Activated T-helper 2 cell treated with anti-CD3 and anti-CD28 coated beads, Interferon-gamma antibody, Interleukin-2, Interleukin-4, amounts not matched to agents 10 μg/mL and 5 μg/mL and 100 μg/mL, durations not matched to agents 14 hours and 24 hours and 36 hours (primary cell): ENCODE data around the gene DSCAM. TPM values are rescaled to one million over a fixed set of nuclear protein-coding genes. Genes with fewer than 3 reads are reported as not detected.

Experiments
- DNase-seq: peaks from one replicate; pipeline ENCODE4 v3.0.0; 2021; ENCODE audit warnings: low spot score
- H3K27ac Mint-ChIP-seq: one replicate; pipeline ENCODE4 v1.8.0; 2021; ENCODE audit warnings: mixed read lengths
- H3K27me3 Mint-ChIP-seq: one replicate; pipeline ENCODE4 v1.8.0; 2021; ENCODE audit warnings: low read depth, mixed read lengths
- H3K36me3 Mint-ChIP-seq: one replicate; pipeline ENCODE4 v1.8.0; 2021; ENCODE audit warnings: low read depth, mixed read lengths
- H3K4me1 Mint-ChIP-seq: one replicate; pipeline ENCODE4 v1.8.0; 2021; ENCODE audit warnings: low read depth, mixed read lengths
- H3K4me3 Mint-ChIP-seq: one replicate; pipeline ENCODE4 v1.8.0; 2021; ENCODE audit warnings: low read depth, mild to moderate bottlenecking, moderate library complexity, mixed read lengths
- H3K9me3 Mint-ChIP-seq: one replicate; pipeline ENCODE4 v1.8.0; 2021; ENCODE audit warnings: mixed read lengths
- intact Hi-C: fragments of 100-400 bp; cut with micrococcal nuclease; formaldehyde crosslinking; loops from one replicate; pipeline ENCODE4 v1.15.1; 2023
- total RNA-seq: library from RNA; stranded (reverse); gene quantifications from 2 replicates; pipeline ENCODE4 v1.2.3, GENCODE V29; 2022

The DSCAM gene
- total RNA-seq, 1 donor from 2014 or later = not detected

DNA sequence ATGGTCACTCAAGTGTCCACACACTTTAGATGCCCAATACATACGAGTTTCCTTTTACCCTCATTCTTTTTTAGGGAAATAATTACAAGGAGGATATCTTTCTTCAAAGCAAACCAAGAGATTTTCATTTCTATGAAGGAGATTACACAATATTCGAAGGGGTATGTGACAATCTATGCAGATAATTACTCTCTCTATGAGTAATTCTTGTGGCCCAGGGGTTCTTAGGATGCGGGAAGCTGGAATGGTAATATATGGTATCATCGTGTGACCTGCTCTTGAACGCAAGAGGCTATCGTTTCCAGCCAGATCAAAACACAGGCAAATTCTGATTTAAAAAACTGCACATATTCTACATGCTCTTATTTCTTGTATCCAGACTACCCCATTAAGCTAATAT, 14.6 kb downstream of the DSCAM start:
- Mint-ChIP-seq H3K9me3 (peaks cover 4% of the 10 kb centered on the region), H3K4me3 (no peak overlapping the region), H3K36me3 (no peaks in the 10 kb centered on the region), H3K27me3 (no peaks in the 10 kb centered on the region), H3K4me1 (no peaks in the 10 kb centered on the region), H3K27ac (no peak overlapping the region)
- intact Hi-C loops = no loop called here
- DNase-seq = no peak

DNA sequence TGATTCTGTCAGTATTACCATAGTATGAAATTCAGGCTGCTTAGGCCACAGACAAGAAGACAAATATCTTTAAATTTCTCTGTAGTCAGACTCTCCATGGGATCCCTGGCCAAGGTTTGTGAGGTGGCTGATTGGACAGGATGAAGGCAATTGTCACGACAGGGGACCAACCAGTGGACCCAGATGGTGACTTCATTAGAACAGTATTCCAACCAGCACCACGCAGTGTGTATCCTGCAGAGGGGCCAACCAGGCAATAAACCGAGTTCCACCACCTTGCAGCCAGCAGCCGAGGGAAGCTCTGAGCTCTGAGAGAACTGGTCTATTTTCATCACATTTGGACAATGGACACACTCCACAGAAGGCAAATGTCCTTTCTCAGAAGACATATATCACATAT, 16.1 kb downstream of the DSCAM start:
- Mint-ChIP-seq H3K27me3 (no peaks in the 10 kb centered on the region), H3K4me3 (no peak overlapping the region), H3K36me3 (no peaks in the 10 kb centered on the region), H3K27ac (no peak overlapping the region), H3K4me1 (no peaks in the 10 kb centered on the region), H3K9me3 (peaks cover 11% of the 10 kb centered on the region)
- intact Hi-C loops = no loop called here
- DNase-seq = no peak

DNA sequence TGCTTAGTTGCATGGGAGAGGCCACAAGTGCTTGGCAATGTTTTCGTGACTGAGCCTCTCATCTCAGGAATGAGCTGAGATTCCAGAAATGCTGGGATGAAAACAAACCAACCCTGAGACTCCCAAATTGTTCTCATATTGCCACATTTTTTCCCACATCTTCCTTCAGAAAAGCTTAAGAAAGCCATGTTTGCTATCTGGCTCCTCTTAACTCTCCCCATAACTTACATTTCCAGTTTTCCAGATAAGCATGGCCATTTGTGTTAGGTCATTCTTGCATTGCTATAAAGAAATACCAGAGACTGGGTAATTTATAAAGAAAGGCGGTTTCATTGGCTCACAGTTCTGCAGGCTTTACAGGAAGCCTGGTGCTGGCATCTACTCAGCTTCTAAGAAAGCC, 17.2 kb downstream of the DSCAM start:
- H3K27me3 Mint-ChIP-seq = no peaks in the 10 kb centered on the region
- H3K36me3 Mint-ChIP-seq = no peaks in the 10 kb centered on the region
- DNase-seq = no peak
- H3K4me3 Mint-ChIP-seq = no peak overlapping the region
- H3K4me1 Mint-ChIP-seq = no peaks in the 10 kb centered on the region
- H3K9me3 Mint-ChIP-seq = peaks cover 11% of the 10 kb centered on the region
- intact Hi-C loops = no loop called here
- no peak overlapping the region for H3K27ac Mint-ChIP-seq

DNA sequence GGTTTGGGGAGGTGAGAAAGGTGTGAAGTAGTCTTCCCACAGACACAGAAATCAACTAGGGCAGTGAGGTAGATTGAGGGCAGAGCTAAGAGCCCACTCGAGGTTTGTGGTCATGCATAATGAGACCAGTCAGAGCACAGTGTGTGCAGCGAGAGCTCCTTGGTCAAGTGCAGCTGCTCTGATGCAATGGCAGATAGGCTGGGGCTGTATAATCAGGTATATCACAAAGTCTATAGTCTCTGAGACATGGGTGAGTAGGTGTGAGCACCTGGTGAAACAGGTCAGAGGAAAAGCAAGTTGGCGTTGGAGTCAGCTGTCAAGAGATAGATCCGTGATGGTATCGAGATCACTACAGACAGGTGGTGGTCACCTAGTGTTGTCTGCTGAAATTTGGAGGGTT, 17.6 kb downstream of the DSCAM start:
- Mint-ChIP-seq H3K4me3 (no peak overlapping the region), H3K36me3 (no peaks in the 10 kb centered on the region), H3K27ac (no peak overlapping the region), H3K9me3 (peaks cover 11% of the 10 kb centered on the region), H3K4me1 (no peaks in the 10 kb centered on the region), H3K27me3 (no peaks in the 10 kb centered on the region)
- DNase-seq = no peak
- intact Hi-C loops = no loop called here

DNA sequence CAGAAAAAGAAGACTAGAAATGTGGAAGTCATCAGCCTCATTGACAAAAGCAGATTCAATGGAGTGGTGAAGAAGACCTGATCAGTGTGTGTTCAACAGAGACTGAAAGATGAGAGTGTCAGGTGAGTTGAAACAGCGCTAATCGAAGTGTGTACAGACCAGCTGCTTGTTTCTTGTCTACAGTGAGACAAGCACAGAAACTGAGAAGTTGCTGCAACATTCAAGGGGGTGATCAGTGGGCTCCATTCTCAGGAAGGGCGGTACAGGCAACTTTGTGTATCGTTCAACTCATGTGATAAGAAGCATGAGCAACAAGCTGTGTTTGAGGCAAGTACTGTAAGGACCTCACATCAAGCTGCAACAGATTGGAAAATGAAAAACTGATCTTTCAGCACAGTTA, 19.4 kb downstream of the DSCAM start:
- no peak for DNase-seq
- H3K27me3 Mint-ChIP-seq = no peaks in the 10 kb centered on the region
- no peak overlapping the region for H3K27ac Mint-ChIP-seq
- intact Hi-C loops = no loop called here
- no peak overlapping the region for H3K4me3 Mint-ChIP-seq
- H3K9me3 Mint-ChIP-seq = peaks cover 11% of the 10 kb centered on the region
- H3K4me1 Mint-ChIP-seq = no peaks in the 10 kb centered on the region
- no peaks in the 10 kb centered on the region for H3K36me3 Mint-ChIP-seq

DNA sequence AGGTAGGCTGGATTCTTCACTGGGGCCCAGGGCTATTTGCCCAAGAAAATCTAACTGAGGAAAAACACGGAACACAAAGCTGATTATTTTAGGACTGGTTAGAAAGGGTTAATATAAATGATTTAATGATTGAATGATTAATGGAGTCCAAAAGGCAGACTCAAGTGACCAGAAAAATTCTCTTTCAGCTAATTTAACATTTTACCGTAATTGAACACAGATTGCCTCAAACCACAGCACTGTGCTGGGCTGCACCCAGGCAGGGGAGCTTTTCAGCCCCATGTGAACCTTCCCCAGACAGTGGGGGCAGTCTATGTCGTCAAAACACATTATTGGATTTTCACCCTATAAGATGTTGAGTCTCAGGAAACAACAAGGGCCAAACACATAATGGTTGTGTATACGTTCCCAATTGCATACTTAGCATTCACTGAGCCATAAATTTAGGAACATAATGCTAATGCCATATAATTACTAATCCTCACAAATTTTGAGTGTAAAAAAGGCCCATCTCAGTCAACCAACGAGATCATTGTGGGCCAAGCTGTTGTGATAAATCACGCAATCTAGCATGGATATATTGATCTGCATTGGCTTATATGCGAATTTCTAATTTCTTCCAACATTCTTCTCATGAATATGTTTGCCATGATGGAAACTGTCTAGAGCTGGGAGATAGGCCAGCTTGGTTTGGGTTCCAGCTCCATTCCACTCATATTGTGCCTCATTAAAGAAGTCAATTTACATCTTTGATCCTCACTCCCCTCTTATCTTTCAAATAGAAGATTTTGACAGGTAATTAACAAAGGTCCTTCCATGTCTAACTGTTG, 27.7 kb downstream of the DSCAM start:
- Mint-ChIP-seq H3K36me3 (no peaks in the 10 kb centered on the region), H3K9me3 (peaks cover 21% of the 10 kb centered on the region), H3K4me3 (no peak overlapping the region), H3K27me3 (no peaks in the 10 kb centered on the region), H3K4me1 (no peaks in the 10 kb centered on the region), H3K27ac (no peak overlapping the region)
- intact Hi-C loops = no loop called here
- no peak for DNase-seq

DNA sequence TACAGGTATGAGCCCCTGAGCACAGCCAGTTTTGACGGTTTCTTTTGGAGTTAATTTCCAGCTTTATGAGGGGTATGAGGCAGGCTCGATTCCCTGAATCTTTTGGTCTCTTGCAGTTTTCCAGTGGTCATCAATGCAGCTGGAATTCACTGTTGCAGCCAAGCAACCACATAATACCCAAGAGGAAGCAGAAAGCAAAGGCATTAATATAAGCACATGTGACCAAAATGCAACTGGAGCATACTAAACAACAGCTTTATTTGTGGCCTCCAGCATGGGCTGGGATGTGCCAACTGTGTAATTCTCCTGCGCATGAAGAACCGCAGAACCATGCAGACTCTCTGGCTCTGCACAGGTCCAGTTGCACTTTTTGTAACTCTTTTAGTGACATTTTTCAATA, 33.0 kb downstream of the DSCAM start:
- Mint-ChIP-seq H3K9me3 (peaks cover 24% of the 10 kb centered on the region), H3K36me3 (no peaks in the 10 kb centered on the region), H3K4me3 (no peak overlapping the region), H3K27ac (no peak overlapping the region), H3K4me1 (no peaks in the 10 kb centered on the region), H3K27me3 (no peaks in the 10 kb centered on the region)
- intact Hi-C loops = no loop called here
- DNase-seq = no peak

DNA sequence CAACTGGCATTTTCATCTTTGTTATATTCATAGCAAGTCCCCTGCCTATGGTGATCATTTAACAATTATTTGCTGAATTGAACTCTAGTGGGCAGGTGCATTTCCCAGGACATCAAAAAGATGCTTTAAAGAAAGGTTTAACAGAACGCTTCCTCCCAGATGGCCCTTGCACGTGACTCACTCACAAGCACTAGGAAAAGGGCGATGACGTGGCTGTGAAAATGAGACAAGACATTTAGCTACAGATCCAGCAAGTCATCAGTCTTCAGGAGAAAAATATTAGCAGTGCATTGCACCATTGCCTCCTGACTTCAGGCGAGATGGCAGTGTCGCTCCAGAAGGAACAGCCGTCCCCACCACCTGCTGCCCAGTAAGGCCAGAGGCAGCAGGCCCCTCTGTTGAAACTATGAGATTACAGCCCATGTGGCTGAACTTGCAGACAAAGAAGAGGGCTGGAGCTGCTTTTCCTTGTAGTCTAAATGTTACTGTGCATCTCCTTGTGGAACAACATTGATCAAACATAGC, 37.2 kb downstream of the DSCAM start:
- Mint-ChIP-seq H3K4me1 (no peaks in the 10 kb centered on the region), H3K9me3 (peaks cover 41% of the 10 kb centered on the region), H3K36me3 (no peaks in the 10 kb centered on the region), H3K27me3 (no peaks in the 10 kb centered on the region), H3K27ac (no peak overlapping the region), H3K4me3 (no peak overlapping the region)
- intact Hi-C loops = no loop called here
- no peak for DNase-seq

DNA sequence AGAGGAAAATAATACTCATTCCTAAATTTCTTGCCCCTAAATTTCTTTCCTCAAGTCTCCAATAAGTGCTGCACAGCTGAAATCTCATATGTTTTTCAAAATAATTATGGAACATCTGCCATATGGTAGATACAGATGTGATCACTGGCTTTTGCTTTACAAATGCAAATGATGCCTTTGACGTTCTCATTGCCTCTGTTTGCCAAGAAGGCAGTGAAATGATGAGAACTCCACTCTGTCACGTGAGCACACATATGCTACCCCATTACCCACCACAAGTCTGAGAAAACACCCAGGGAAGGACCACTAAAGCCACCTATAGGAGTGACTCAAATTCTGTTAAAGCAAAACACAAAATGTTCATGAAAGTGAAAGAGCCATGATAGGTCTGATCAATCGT, 43.9 kb downstream of the DSCAM start:
- DNase-seq = no peak
- Mint-ChIP-seq H3K4me3 (no peak overlapping the region), H3K27ac (no peak overlapping the region), H3K4me1 (no peaks in the 10 kb centered on the region), H3K27me3 (no peaks in the 10 kb centered on the region), H3K9me3 (peaks cover 59% of the 10 kb centered on the region), H3K36me3 (no peaks in the 10 kb centered on the region)
- intact Hi-C loops = no loop called here

DNA sequence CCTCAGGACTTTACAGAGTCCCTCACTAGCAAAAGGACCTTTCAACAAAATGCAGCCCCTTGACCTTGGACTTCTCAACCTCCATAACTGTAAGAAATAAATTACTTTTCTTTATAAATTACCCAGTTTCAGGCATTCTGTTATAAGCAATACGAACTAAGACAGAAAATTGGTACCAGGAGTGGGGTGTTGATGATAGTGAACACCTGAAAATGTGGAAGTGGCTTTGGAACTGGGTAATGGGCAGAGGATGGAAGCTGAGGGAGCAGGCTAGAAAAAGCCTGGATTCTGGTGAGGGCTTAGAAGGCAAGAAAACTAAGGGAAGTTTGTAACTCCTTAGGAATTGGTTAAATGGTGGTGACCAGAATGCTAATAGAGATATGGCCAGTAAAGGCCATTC, 46.8 kb downstream of the DSCAM start:
- intact Hi-C loops = no loop called here
- no peaks in the 10 kb centered on the region for H3K36me3 Mint-ChIP-seq
- no peak overlapping the region for H3K4me3 Mint-ChIP-seq
- peaks cover 58% of the 10 kb centered on the region for H3K9me3 Mint-ChIP-seq
- H3K4me1 Mint-ChIP-seq = no peaks in the 10 kb centered on the region
- no peak for DNase-seq
- no peak overlapping the region for H3K27ac Mint-ChIP-seq
- no peaks in the 10 kb centered on the region for H3K27me3 Mint-ChIP-seq

DNA sequence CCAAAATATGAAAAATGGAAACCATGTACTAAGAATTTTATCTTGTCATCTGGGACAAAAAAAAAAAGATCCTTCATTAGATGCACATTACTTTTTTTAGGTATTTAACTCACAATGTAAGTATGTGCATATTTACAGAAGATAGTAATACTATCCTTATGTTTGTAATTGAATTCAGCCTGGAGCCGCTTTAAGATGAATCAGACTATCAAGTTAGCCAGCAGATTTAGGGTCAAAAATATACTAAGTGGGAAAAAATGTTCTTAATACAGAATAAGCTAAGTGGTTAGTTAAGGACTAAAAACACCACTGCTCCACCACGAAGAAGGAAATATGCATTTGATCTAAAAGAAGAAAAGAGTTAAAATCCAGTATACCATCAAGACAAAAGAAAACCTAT, 49.1 kb downstream of the DSCAM start:
- peaks cover 51% of the 10 kb centered on the region for H3K9me3 Mint-ChIP-seq
- H3K4me3 Mint-ChIP-seq = no peak overlapping the region
- H3K36me3 Mint-ChIP-seq = no peaks in the 10 kb centered on the region
- no peaks in the 10 kb centered on the region for H3K4me1 Mint-ChIP-seq
- no peak overlapping the region for H3K27ac Mint-ChIP-seq
- no peak for DNase-seq
- intact Hi-C loops = no loop called here
- H3K27me3 Mint-ChIP-seq = no peaks in the 10 kb centered on the region

DNA sequence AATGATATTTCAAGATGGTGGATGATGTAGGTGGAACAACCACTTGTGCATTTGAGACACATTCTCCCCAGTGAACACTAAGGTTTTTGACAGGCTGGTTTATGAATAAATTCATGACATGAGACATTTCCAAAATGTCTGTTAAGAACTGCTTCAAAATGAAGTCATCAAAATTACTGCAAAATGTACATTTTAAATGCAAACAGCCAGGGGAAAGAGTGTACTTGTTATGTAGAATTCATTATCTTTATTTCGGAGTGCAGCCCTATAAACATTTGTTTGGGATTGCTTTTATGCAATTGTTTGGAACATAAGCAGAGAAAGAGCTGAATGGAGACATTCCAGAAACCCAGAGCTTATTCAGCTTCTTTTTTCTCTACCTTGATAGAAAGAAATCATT, 49.5 kb downstream of the DSCAM start:
- no peaks in the 10 kb centered on the region for H3K27me3 Mint-ChIP-seq
- H3K9me3 Mint-ChIP-seq = peaks cover 52% of the 10 kb centered on the region
- H3K27ac Mint-ChIP-seq = no peak overlapping the region
- no peaks in the 10 kb centered on the region for H3K36me3 Mint-ChIP-seq
- H3K4me1 Mint-ChIP-seq = no peaks in the 10 kb centered on the region
- no peak overlapping the region for H3K4me3 Mint-ChIP-seq
- no peak for DNase-seq
- intact Hi-C loops = no loop called here

DNA sequence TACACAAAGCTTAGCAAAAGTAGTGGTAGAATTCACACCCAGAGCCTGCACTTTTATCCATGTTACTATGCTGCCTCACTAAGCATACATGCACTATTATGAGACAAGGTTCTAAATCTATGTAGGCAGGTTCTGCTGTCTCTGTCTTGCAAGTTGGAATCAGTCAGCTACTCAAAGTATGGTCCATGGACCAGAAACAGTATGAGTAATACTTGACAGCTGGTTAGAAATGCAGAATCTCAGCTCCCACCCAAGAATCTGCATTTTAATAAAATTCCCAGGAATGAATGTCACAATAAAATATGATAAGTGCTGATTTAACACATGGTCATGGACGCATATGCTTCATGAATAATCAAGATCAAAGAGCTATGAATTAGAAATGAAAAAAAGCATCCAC, 50.5 kb downstream of the DSCAM start:
- peaks cover 49% of the 10 kb centered on the region for H3K9me3 Mint-ChIP-seq
- intact Hi-C loops = no loop called here
- no peak overlapping the region for H3K27ac Mint-ChIP-seq
- H3K27me3 Mint-ChIP-seq = no peaks in the 10 kb centered on the region
- H3K4me3 Mint-ChIP-seq = no peak overlapping the region
- DNase-seq = no peak
- no peaks in the 10 kb centered on the region for H3K4me1 Mint-ChIP-seq
- no peaks in the 10 kb centered on the region for H3K36me3 Mint-ChIP-seq
